Measurements from ENCODE around the gene CEL. TPM values are rescaled to one million over a fixed set of nuclear protein-coding genes. Genes with fewer than 3 reads are reported as not detected.

CEL gene
- total RNA-seq, 2 experiments from 2014 or later, result 1.2 to 1.8 TPM

DNA sequence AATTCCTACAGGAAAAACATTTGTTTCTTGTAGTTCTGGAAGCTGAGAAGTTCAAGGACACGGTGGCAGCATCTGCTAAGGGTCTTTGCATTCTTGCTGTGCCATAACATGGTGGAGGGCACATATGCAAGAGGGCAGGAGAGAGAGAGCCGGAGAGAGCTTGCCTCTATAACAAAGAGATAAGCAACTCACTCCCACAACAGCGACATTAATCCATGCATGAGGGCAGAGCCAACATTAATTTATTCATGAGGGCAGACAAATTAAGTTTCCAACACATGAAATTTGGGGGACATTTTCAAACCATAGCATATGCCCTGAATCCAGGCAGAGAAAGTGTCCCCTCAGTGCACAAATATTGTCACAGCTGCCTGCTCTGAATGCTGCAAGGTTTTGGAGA lies 35.4 kb upstream of the CEL start:
- H3K4me2 ChIP-seq (ENCODE audit: low read length), result no peak overlapping the region
- ChIA-PET POLR2A (interaction anchor here (0.6 kb wide), 1 partner anchor 32 kb away, joined by 3 read pairs; no protein-coding TSS in a partner anchor), CTCF (ENCODE audit: unreplicated experiment) (no interaction called here)
- H3K27ac ChIP-seq (ENCODE audit: low read depth, low read length, poor library complexity, severe bottlenecking), result no peak overlapping the region
- no peaks in the 10 kb centered on the region for H4K20me1 ChIP-seq (ENCODE audit: insufficient read depth, low read length)
- H2AFZ ChIP-seq (ENCODE audit: low read length), result no peak overlapping the region
- H3K9me3 ChIP-seq (ENCODE audit: low read length), result no peaks in the 10 kb centered on the region
- no peaks in the 10 kb centered on the region; the same call in 1 of the 2 replicates for H3K36me3 ChIP-seq (ENCODE audit: insufficient read depth, low read length)
- peaks cover 13% of the 10 kb centered on the region for H3K79me2 ChIP-seq (ENCODE audit: insufficient read depth, low read depth, low read length)
- BruUV-seq (replicated peaks), result no TSS peak
- no peak for DNase-seq (ENCODE audit: low spot score)
- H3K4me3 ChIP-seq (ENCODE audit: low read depth, low read length, poor library complexity, severe bottlenecking), result no peak overlapping the region
- intact Hi-C loops (cut with micrococcal nuclease; ENCODE audit: unreplicated experiment), result no loop called here
- no peak for TF ChIP-seq EZH2phosphoT487 (IDR thresholded peaks at IDR 0.05; ENCODE audit: borderline replicate concordance, low read depth, low read length)
- TF ChIP-seq, protein P1, sequence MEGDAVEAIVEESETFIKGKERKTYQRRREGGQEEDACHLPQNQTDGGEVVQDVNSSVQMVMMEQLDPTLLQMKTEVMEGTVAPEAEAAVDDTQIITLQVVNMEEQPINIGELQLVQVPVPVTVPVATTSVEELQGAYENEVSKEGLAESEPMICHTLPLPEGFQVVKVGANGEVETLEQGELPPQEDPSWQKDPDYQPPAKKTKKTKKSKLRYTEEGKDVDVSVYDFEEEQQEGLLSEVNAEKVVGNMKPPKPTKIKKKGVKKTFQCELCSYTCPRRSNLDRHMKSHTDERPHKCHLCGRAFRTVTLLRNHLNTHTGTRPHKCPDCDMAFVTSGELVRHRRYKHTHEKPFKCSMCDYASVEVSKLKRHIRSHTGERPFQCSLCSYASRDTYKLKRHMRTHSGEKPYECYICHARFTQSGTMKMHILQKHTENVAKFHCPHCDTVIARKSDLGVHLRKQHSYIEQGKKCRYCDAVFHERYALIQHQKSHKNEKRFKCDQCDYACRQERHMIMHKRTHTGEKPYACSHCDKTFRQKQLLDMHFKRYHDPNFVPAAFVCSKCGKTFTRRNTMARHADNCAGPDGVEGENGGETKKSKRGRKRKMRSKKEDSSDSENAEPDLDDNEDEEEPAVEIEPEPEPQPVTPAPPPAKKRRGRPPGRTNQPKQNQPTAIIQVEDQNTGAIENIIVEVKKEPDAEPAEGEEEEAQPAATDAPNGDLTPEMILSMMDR (conservative IDR thresholded peaks at IDR 0.05; ENCODE audit: low read length), result no peak
- H3K4me1 ChIP-seq (ENCODE audit: insufficient read depth, low read length, poor library complexity, severe bottlenecking), result peaks cover 36% of the 10 kb centered on the region
- no peaks in the 10 kb centered on the region for H3K9me2 ChIP-seq (ENCODE audit: insufficient read depth, low read length)

GRCh38 chr9:133027134-133027533 lies 34.6 kb upstream of the CEL start:
- H3K27ac ChIP-seq (ENCODE audit: low read depth, low read length, poor library complexity, severe bottlenecking), result no peak overlapping the region
- ChIA-PET CTCF (ENCODE audit: unreplicated experiment) (no interaction called here), POLR2A (no interaction called here)
- no peak overlapping the region for H3K4me3 ChIP-seq (ENCODE audit: low read depth, low read length, poor library complexity, severe bottlenecking)
- no peak for TF ChIP-seq EZH2phosphoT487 (IDR thresholded peaks at IDR 0.05; ENCODE audit: borderline replicate concordance, low read depth, low read length)
- TF ChIP-seq, protein P1 (conservative IDR thresholded peaks at IDR 0.05; ENCODE audit: low read length), result no peak
- peaks cover 20% of the 10 kb centered on the region for H3K79me2 ChIP-seq (ENCODE audit: insufficient read depth, low read depth, low read length)
- no TSS peak for BruUV-seq (replicated peaks)
- peaks cover 3% of the 10 kb centered on the region; the same call in 1 of the 2 replicates for H3K36me3 ChIP-seq (ENCODE audit: insufficient read depth, low read length)
- DNase-seq (ENCODE audit: low spot score), result peak; percentile 14
- H2AFZ ChIP-seq (ENCODE audit: low read length), result no peak overlapping the region
- no peaks in the 10 kb centered on the region for H3K9me2 ChIP-seq (ENCODE audit: insufficient read depth, low read length)
- peak overlapping the region; percentile 28; the same call in 1 of the 2 replicates for H3K4me2 ChIP-seq (ENCODE audit: low read length)
- 0 out of 2 replicates have a peak, but pooled peaks cover under 1% of the 10 kb centered on the region for H4K20me1 ChIP-seq (ENCODE audit: insufficient read depth, low read length)
- H3K4me1 ChIP-seq (ENCODE audit: insufficient read depth, low read length, poor library complexity, severe bottlenecking), result peaks cover 39% of the 10 kb centered on the region
- intact Hi-C loops (cut with micrococcal nuclease; ENCODE audit: unreplicated experiment), result no loop called here
- H3K9me3 ChIP-seq (ENCODE audit: low read length), result no peaks in the 10 kb centered on the region

- Histone ChIP-seq H3K9me3 (ENCODE audit: low read length) (no peaks in the 10 kb centered on the region), H3K27ac (ENCODE audit: low read depth, low read length, poor library complexity, severe bottlenecking) (no peak overlapping the region), H3K9me2 (ENCODE audit: insufficient read depth, low read length) (no peaks in the 10 kb centered on the region), H3K36me3 (ENCODE audit: insufficient read depth, low read length) (peaks cover 11% of the 10 kb centered on the region; the same call in 1 of the 2 replicates), H3K79me2 (ENCODE audit: insufficient read depth, low read depth, low read length) (peaks cover 31% of the 10 kb centered on the region), H3K4me2 (ENCODE audit: low read length) (no peak overlapping the region; the same call in 1 of the 2 replicates), H2AFZ (ENCODE audit: low read length) (no peak overlapping the region), H4K20me1 (ENCODE audit: insufficient read depth, low read length) (0 out of 2 replicates have a peak, but pooled peaks cover 5% of the 10 kb centered on the region), H3K4me1 (ENCODE audit: insufficient read depth, low read length, poor library complexity, severe bottlenecking) (peaks cover 35% of the 10 kb centered on the region), H3K4me3 (ENCODE audit: low read depth, low read length, poor library complexity, severe bottlenecking) (no peak overlapping the region)
- POLR2A ChIA-PET, result no interaction called here
- TSS peak; percentile 61 for BruUV-seq (replicated peaks)
- no peak for DNase-seq (ENCODE audit: low spot score)
- no peak for TF ChIP-seq EZH2phosphoT487 (IDR thresholded peaks at IDR 0.05; ENCODE audit: borderline replicate concordance, low read depth, low read length)
- TF ChIP-seq, protein P1 (conservative IDR thresholded peaks at IDR 0.05; ENCODE audit: low read length), result no peak
- intact Hi-C loops (cut with micrococcal nuclease; ENCODE audit: unreplicated experiment), result no loop called here
- CTCF ChIA-PET (ENCODE audit: unreplicated experiment), result no interaction called here
Observed at GRCh38 chr9:133028221-133028620, 33.6 kb upstream of the CEL start.
